Measurements from ENCODE around the gene ELK4.

ELK4 gene

DNA sequence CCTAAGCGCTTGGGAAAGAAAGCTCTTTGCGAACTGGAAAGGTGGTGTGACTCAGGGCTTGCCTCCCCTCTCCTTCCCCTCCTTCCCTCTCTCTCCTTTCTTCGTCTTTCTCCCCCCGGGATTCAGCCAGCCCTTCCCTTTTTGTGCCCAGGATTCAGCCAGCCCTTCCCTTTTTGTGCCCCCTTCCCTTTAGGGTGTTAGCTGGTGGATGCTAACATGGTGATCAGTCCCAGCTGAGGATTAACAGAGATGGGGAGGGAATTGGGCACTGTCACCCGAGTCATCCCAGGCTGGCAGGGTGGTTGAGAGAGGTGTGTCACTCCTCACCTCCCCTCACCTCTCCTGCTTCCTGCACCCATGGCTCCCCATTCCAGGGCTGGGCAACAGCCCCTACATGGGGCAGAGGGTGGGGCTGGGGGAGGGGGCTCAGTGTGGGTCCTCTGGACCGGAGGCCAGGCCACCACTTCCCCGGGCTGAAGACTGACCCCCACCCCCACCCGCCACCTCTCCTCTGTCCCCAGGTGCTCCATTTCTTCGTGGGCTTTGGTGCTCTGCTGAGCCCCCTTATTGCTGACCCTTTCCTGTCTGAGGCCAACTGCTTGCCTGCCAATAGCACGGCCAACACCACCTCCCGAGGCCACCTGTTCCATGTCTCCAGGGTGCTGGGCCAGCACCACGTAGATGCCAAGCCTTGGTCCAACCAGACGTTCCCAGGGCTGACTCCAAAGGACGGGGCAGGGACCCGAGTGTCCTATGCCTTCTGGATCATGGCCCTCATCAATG, 51.5 kb downstream of the ELK4 start:
- no peak for DNase-seq (ENCODE audit: extremely low read depth, low read depth)
- TF ChIP-seq, protein P1, sequence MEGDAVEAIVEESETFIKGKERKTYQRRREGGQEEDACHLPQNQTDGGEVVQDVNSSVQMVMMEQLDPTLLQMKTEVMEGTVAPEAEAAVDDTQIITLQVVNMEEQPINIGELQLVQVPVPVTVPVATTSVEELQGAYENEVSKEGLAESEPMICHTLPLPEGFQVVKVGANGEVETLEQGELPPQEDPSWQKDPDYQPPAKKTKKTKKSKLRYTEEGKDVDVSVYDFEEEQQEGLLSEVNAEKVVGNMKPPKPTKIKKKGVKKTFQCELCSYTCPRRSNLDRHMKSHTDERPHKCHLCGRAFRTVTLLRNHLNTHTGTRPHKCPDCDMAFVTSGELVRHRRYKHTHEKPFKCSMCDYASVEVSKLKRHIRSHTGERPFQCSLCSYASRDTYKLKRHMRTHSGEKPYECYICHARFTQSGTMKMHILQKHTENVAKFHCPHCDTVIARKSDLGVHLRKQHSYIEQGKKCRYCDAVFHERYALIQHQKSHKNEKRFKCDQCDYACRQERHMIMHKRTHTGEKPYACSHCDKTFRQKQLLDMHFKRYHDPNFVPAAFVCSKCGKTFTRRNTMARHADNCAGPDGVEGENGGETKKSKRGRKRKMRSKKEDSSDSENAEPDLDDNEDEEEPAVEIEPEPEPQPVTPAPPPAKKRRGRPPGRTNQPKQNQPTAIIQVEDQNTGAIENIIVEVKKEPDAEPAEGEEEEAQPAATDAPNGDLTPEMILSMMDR (IDR thresholded peaks at IDR 0.05; ENCODE audit: low read depth, low read length) = no peak

DNA sequence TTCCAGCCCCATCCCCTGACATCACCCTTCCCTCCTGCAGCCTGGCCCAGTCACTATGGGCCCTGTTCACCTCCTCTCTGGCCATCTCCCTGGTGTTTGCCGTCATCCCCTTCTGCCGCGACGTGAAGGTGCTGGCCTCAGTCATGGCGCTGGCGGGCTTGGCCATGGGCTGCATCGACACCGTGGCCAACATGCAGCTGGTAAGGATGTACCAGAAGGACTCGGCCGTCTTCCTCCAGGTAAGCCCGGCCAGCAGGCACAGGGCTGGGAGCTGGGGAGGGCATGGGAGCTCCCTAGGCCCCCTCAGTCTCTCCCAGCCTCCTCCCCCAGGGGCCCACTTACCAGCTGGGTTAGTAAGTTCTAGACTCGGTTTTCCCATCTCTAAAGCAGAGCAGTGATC, 52.1 kb downstream of the ELK4 start:
- DNase-seq (ENCODE audit: extremely low read depth, low read depth) = no peak

DNA sequence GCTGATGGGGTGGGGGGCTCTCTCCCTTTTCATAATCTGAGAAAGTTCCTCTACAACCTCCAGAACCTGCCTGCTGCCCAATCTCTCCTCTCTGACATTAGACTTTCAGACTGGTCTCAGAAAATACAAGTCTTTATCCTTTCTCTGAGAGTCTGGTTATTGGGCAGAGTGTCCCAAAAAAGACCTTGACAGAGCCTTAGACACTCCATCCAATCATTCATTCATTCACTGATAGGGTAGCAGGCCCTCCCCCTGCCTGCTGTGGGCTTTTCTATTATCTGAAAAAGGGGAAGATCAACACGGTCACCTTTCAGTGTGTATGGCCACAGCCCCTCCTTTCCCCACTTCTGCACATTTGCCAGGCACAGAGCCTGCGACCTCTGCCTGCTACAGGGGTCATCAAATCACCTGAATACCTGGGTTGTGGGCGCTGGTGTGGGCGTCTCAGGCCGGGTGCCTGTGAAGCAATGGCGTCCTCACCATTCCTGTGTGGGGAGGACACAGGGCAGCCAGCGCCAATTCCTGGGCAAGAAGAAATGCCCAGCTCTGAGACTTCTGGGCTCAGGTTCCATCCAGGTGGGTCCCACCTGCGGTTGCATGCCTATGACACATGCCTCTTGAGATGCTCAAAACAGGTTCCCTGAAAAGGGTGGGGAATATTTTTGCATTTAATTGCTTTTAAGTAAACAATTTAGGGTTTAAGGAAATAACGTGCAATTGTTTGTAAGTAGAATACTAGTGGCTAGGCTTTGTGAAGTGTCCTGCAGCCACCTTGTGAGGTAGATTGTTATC, 52.8 kb downstream of the ELK4 start:
- TF ChIP-seq, protein P1 (IDR thresholded peaks at IDR 0.05; ENCODE audit: low read depth, low read length) = no peak
- no peak for DNase-seq (ENCODE audit: extremely low read depth, low read depth)

More for the DNA sequence above, 52.1 kb downstream of the ELK4 start:
- TF ChIP-seq, protein P1 (IDR thresholded peaks at IDR 0.05; ENCODE audit: low read depth, low read length) = no peak

DNA sequence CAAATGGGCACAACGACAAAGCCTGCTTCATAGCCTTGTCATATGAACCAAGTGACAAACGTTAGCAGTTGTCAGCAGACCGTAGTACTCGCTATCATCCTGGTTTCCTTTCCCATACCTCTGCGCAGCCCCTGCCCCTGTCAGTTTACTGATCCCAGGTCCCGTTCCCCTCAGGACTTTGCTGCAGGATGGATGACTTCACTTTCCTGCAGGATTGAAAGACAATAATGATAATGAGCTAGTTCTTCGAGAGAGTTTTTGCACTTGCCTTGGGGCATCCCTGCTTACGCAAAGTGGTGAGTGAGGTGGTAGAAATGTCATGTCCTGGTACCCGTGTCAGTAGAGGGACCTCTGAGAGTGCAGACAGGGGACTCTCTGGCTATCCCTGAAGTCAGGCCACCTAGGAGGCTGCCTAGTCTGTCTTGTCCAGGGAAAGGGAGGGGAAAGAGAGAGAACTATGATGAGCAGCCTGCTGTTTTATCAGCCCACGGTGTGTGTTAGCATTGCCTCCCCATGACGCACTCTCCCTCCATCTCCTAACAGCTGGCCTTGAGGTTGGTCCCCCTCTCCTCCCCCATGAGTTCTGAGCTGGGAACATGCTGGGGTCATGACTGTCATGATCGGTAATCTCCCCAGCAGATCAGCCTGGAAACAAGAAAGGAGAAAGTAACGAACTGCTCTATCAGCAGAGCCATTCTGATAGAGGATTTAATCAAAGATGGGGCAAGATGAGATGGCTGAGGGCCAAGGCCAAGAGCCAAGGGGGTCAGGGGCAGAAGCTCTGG, 53.7 kb downstream of the ELK4 start:
- TF ChIP-seq, protein P1 (IDR thresholded peaks at IDR 0.05; ENCODE audit: low read depth, low read length) = no peak
- DNase-seq (ENCODE audit: extremely low read depth, low read depth) = no peak

DNA sequence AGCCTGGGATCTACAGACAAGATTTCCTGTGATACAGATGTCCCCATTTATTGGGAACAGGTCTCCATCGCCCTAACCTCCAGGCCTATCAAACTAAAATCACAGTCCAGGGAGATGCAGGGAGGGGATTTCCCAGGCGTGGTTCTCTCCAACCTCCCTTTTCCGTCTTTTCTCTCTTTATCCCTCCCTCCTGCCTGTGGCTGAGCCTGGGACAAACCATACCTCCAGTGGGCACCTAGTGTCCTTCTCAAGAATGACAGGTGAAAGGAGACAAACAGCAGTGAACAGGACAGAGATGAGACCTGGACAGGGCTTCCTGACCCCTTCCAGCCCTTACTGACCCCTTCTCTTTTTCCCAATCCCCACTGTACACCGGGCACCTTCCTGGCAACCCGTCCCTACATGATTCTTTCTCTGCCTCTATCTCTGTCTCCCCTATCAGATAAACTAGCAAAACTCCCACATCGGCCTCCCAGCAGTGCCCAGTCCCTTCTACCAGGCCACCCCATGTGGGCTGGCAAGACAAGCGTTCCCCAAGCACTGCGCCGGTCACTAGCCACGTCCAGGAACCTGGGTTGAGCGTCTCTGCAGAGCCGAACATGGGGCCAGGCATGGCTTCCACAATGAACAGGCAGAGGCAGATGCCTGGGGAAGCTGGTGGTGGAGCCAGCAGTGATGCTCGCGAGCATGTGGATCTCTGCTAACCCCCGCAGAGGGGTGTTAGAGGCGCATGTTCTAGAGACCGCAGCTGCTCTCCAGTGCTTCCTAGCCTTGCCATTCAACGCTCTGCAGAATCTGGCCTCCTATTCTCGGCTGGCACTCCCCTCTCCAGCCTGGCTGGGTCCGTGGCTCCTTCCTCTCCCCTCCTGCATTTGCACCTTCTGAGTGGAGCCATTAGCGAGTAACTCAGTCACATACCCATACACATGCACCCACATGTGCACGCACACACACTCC, 54.7 kb downstream of the ELK4 start:
- TF ChIP-seq, protein P1 (IDR thresholded peaks at IDR 0.05; ENCODE audit: low read depth, low read length) = no peak
- no peak for DNase-seq (ENCODE audit: extremely low read depth, low read depth)

DNA sequence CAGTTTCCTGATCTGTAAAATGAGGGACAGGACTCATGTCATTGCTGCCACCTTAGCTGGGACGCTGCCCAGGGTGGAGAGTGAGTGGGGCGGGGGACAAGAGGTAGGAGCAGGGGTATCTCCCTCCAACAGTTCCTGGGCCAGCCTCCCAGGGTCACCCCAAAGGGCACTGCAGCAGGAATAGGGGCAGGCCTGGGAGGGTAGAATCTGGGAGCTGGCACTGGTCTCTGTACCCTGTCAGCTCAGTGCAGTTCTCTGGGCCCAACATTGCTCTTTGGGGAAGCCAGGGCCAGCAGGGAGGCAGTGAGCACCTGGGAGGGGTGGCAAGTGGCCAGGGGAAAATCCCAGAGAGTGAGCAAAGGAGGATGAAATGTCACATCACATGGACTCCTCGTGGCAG, 55.8 kb downstream of the ELK4 start:
- DNase-seq (ENCODE audit: extremely low read depth, low read depth) = no peak
- TF ChIP-seq, protein P1 (IDR thresholded peaks at IDR 0.05; ENCODE audit: low read depth, low read length) = no peak

All from AG09319 (cell line).